SK-N-SH (cell line): ENCODE measurements around the gene PIANP. TPM values are rescaled to one million over a fixed set of nuclear protein-coding genes. Genes with fewer than 3 reads are reported as not detected.

Source experiments
- CTCF ChIA-PET: fragments of 300-600, 350-600 bp; formaldehyde crosslinking; extraction: SDS; loops from one replicate; lab custom pipeline; 2021; lab: Yijun Ruan, JAX
- POLR2A ChIA-PET: fragments of 350-600 bp; sonication (Branson Sonifier 250); formaldehyde crosslinking; extraction: SDS; loops from one replicate; lab custom pipeline; 2020; ENCODE audit warnings: antibody characterized with exemption, inconsistent platforms; lab: Yijun Ruan, JAX
- DNase-seq: peaks from one replicate; pipeline ENCODE4 v3.0.0; 2012
- H2AFZ ChIP-seq: fragments of 200-600 bp; sonication (generic); 2 replicates; pipeline ENCODE4 v1.8.1; 2016; ENCODE audit warnings: antibody characterized with exemption, mild to moderate bottlenecking, low read depth
- H3F3A ChIP-seq: fragments of 200-600 bp; sonication (generic); replicated peaks from 2 replicates; pipeline ENCODE3; 2016; ENCODE audit warnings: antibody characterized with exemption, mild to moderate bottlenecking; ENCODE audit not compliant: insufficient read depth
- H3K27ac ChIP-seq, 2 experiments: fragments of 200-500 bp in 1 of 2; fragments of 200-600 bp in 1 of 2; sonication (Bioruptor generic) in 1 of 2; sonication (generic), shearing (Covaris generic) in 1 of 2; 2 replicates each; pipeline versions ENCODE4 v1.5.1 to v1.6.1; 2014 to 2016; ENCODE audit warnings: low read depth in 2 of 2, inconsistent platforms in 1 of 2, low read length in 1 of 2, mild to moderate bottlenecking in 1 of 2, mixed read lengths in 1 of 2
- H3K27me3 ChIP-seq: fragments of 200-600 bp; sonication (generic), shearing (Covaris generic); 2 replicates; pipeline ENCODE4 v1.6.1; 2016; ENCODE audit warnings: mixed run types; ENCODE audit not compliant: insufficient read depth
- H3K36me3 ChIP-seq, 2 experiments: fragments of 200-500 bp in 1 of 2; fragments of 200-600 bp in 1 of 2; sonication (Bioruptor generic) in 1 of 2; sonication (generic) in 1 of 2; replicated peaks in 1 of 2; 2 replicates each; pipeline versions ENCODE3 to v1.5.1; 2014 to 2016; ENCODE audit warnings: low read length in 1 of 2, mild to moderate bottlenecking in 1 of 2; ENCODE audit not compliant: insufficient read depth in 2 of 2, control insufficient read depth in 1 of 2
- H3K4me1 ChIP-seq, 2 experiments: fragments of 200-500 bp in 1 of 2; fragments of 200-600 bp in 1 of 2; sonication (Bioruptor generic) in 1 of 2; sonication (generic), shearing (Covaris generic) in 1 of 2; 2 replicates each; pipeline versions ENCODE4 v1.5.1 to v1.6.1; 2014 to 2016; ENCODE audit warnings: low read depth in 1 of 2, low read length in 1 of 2, mixed run types in 1 of 2; ENCODE audit not compliant: insufficient read depth in 2 of 2, control insufficient read depth in 1 of 2
- H3K4me2 ChIP-seq: fragments of 200-600 bp; sonication (generic), shearing (Covaris generic); 2 replicates; pipeline ENCODE4 v1.6.1; 2017; ENCODE audit warnings: mixed run types
- H3K4me3 ChIP-seq, 2 experiments: fragments of 200-500 bp in 1 of 2; fragments of 200-600 bp in 1 of 2; sonication (Bioruptor generic) in 1 of 2; sonication (generic), shearing (Covaris generic) in 1 of 2; 2 replicates each; pipeline versions ENCODE4 v1.5.1 to v1.8.1; 2014 to 2016; ENCODE audit warnings: low read depth in 2 of 2, inconsistent platforms in 1 of 2, low read length in 1 of 2, mild to moderate bottlenecking in 1 of 2, mixed read lengths in 1 of 2, moderate library complexity in 1 of 2
- H3K79me2 ChIP-seq: fragments of 200-600 bp; sonication (generic); 2 replicates; pipeline ENCODE4 v1.8.1; 2017; ENCODE audit warnings: mild to moderate bottlenecking; ENCODE audit not compliant: insufficient read depth
- H3K9ac ChIP-seq: fragments of 200-600 bp; sonication (generic); 2 replicates; pipeline ENCODE4 v1.6.1; 2017; ENCODE audit warnings: mixed run types
- H3K9me2 ChIP-seq: fragments of 200-600 bp; sonication (generic); 2 replicates; pipeline ENCODE4 v1.6.1; 2017; ENCODE audit warnings: mixed run types
- H3K9me3 ChIP-seq: fragments of 200-600 bp; sonication (generic); 2 replicates; pipeline ENCODE4 v1.6.1; 2017; ENCODE audit warnings: mixed run types, mild to moderate bottlenecking, moderate library complexity
- H4K20me1 ChIP-seq: fragments of 200-600 bp; sonication (generic); 2 replicates; pipeline ENCODE4 v1.6.1; 2017; ENCODE audit warnings: mild to moderate bottlenecking, mixed run types; ENCODE audit not compliant: insufficient read depth
- CHD2 ChIP-seq: fragments of 150-350 bp; IDR thresholded peaks from 2 replicates; pipeline ENCODE4 v1.6.1; 2018; ENCODE audit warnings: low read length; ENCODE audit not compliant: partially characterized antibody
- ELF1 ChIP-seq: IDR thresholded peaks from 2 replicates; pipeline ENCODE4 v1.4.0; 2012
- EP300 ChIP-seq, 2 experiments: IDR thresholded peaks; 2 replicates each; pipeline versions ENCODE4 v1.4.0 to v1.6.1; 2012; ENCODE audit warnings: borderline replicate concordance in 1 of 2, low read depth in 1 of 2, low read length in 1 of 2
- EZH2phosphoT487 ChIP-seq: fragments of 200-600 bp; sonication (generic); IDR thresholded peaks from 2 replicates; pipeline ENCODE4 v1.6.1; 2017; ENCODE audit warnings: low read depth, mixed run types, mild to moderate bottlenecking, antibody characterized with exemption, moderate library complexity, borderline replicate concordance
- FOSL2 ChIP-seq: IDR thresholded peaks from 2 replicates; pipeline ENCODE4 v1.4.0; 2012; ENCODE audit warnings: low read depth, mild to moderate bottlenecking, moderate library complexity, borderline replicate concordance
- FOXJ3 ChIP-seq: sonication (generic); formaldehyde crosslinking; IDR thresholded peaks from 2 replicates; pipeline ENCODE4 v1.5.1; 2020; ENCODE audit warnings: mild to moderate bottlenecking, missing genetic modification reagents
- FOXM1 ChIP-seq: IDR thresholded peaks from 2 replicates; pipeline ENCODE4 v1.4.0; 2012; ENCODE audit warnings: low read depth, mild to moderate bottlenecking
- IRF3 ChIP-seq: fragments of 150-350 bp; IDR thresholded peaks from 2 replicates; pipeline ENCODE4 v1.6.1; 2016; ENCODE audit warnings: mild to moderate bottlenecking, low read depth, low read length
- MEF2A ChIP-seq: IDR thresholded peaks from 2 replicates; pipeline ENCODE4 v1.4.0; 2012; ENCODE audit warnings: low read depth, borderline replicate concordance
- RAD21 ChIP-seq: IDR thresholded peaks from 2 replicates; pipeline ENCODE4 v1.6.1; 2012; ENCODE audit warnings: mild to moderate bottlenecking, low read length
- REST ChIP-seq: IDR thresholded peaks from 2 replicates; pipeline ENCODE4 v1.6.1; 2012; ENCODE audit warnings: mild to moderate bottlenecking, low read depth, low read length, moderate library complexity
- RFX5 ChIP-seq: IDR thresholded peaks from 2 replicates; pipeline ENCODE4 v1.6.1; 2012; ENCODE audit warnings: mild to moderate bottlenecking, improper control_type of control experiment, low read length
- RXRA ChIP-seq: IDR thresholded peaks from 2 replicates; pipeline ENCODE4 v1.4.0; 2012; ENCODE audit warnings: low read depth, mild to moderate bottlenecking, borderline replicate concordance
- SIN3A ChIP-seq: IDR thresholded peaks from 2 replicates; pipeline ENCODE4 v1.6.1; 2012; ENCODE audit warnings: low read depth, mild to moderate bottlenecking, low read length, moderate library complexity, borderline replicate concordance
- SMC3 ChIP-seq: IDR thresholded peaks from 2 replicates; pipeline ENCODE4 v1.6.1; 2012; ENCODE audit warnings: low read depth, low read length, improper control_type of control experiment
- TAF1 ChIP-seq: IDR thresholded peaks from 2 replicates; pipeline ENCODE4 v1.6.1; 2012; ENCODE audit warnings: low read depth, mild to moderate bottlenecking, low read length, moderate library complexity, borderline replicate concordance
- TCF12 ChIP-seq: IDR thresholded peaks from 2 replicates; pipeline ENCODE4 v1.4.0; 2012
- USF1 ChIP-seq: IDR thresholded peaks from 2 replicates; pipeline ENCODE4 v1.4.0; 2012; ENCODE audit warnings: low read depth, borderline replicate concordance
- USF2 ChIP-seq: fragments of 150-350 bp; IDR thresholded peaks from 2 replicates; pipeline ENCODE4 v1.6.1; 2017; ENCODE audit warnings: antibody characterized with exemption, low read length, low read depth, borderline replicate concordance
- WGBS: methylation state at CpG from one replicate; pipeline ENCODE4 v1.1.6; 2017; ENCODE audit warnings: low lambda C conversion rate; 5-methylcytosine and 5-hydroxymethylcytosine counted together
- polyA plus RNA-seq, 3 experiments: library from polyadenylated mRNA; depleted of rRNA; stranded (reverse); fragments of >200 nt; gene quantifications; 2 replicates each; pipeline ENCODE4 v1.2.3, GENCODE V29; 2012

The PIANP gene
- polyA plus RNA-seq, 1 of the 3 experiments (the other 2 are of a cell fraction) = 9.9 TPM

- TF ChIP-seq USF2 = peak; percentile 73
- TF ChIP-seq REST = 0 out of 2 replicates have a peak, but pooled peaks have one; percentile 31
- no peak for TF ChIP-seq IRF3
- TF ChIP-seq FOXM1 = no peak
- TF ChIP-seq MEF2A = no peak
- peak; percentile 62; the same call in 1 of the 2 replicates for TF ChIP-seq FOXJ3 (CRISPR knock-in tag)
These were observed 23.2 kb upstream of the PIANP start, which contains the start of gene COPS7A (continued) for GRCh38 chr12:6723607-6724408.

GRCh38 chr12:6722863-6723262, 22.2 kb upstream of the PIANP start:
- POLR2A ChIA-PET = interaction anchor here (1.5 to 2.6 kb wide), 4 partner anchors 24 to 109 kb away, joined by 8 to 50 read pairs (median 23); partner anchors contain the start of genes MLF2 and ZNF384
- TF ChIP-seq FOXJ3 (CRISPR knock-in tag) (no peak), RFX5 (no peak), EZH2phosphoT487 (no peak), RAD21 (no peak), SMC3 (no peak), FOSL2 (no peak), RXRA (no peak), ELF1 (no peak), TCF12 (no peak), FOXM1 (no peak), SIN3A (no peak), EP300 (IDR thresholded peaks at IDR 0.05; ENCODE audit: borderline replicate concordance in 1 of 2, low read depth in 1 of 2, low read length in 1 of 2) (no peak), TAF1 (no peak), CHD2 (no peak), USF1 (no peak)
- Histone ChIP-seq H3K9me2 (no peaks in the 10 kb centered on the region), H3K9me3 (no peaks in the 10 kb centered on the region), H3K4me1 (peaks cover 0 to 9% of the 10 kb centered on the region in 2 experiments; a peak in 1 of 4 replicates), H3K4me3 (no peak overlapping the region), H3F3A (peaks cover 14% of the 10 kb centered on the region), H4K20me1 (no peaks in the 10 kb centered on the region), H3K27me3 (no peaks in the 10 kb centered on the region), H3K9ac (no peak overlapping the region), H3K27ac (no peak overlapping the region; a peak in 1 of 4 replicates), H3K36me3 (peaks cover 5 to 6% of the 10 kb centered on the region in 2 experiments), H2AFZ (peak overlapping the region; percentile 97; the same call in 1 of the 2 replicates), H3K79me2 (peaks cover 17% of the 10 kb centered on the region; the same call in 1 of the 2 replicates), H3K4me2 (no peak overlapping the region)
- WGBS = 72% methylated on average over 3 of the region's 3 CpGs
- CTCF ChIA-PET = interaction anchor here (0.6 to 3.3 kb wide), 8 partner anchors 12 to 221 kb away, joined by 3 to 20 read pairs (median 4); partner anchors contain the start of genes C12orf57, MLF2, PTMS and RNU7-1
- no peak for DNase-seq
